IPS-NIHi7 (cell line): Measurements from ENCODE around the gene C1orf50.
"Not testable (repeated sequence)": the region's sequence is repeated elsewhere in the genome, so short reads cannot be mapped to it uniquely, and the experiment has no call there.

Source experiments
- DNase-seq: peaks from one replicate; pipeline ENCODE4 v3.0.0; 2012; ENCODE audit warnings: mixed read lengths; ENCODE audit errors: extremely low spot score

C1orf50 gene

GRCh38 chr1:42739753-42740700 is 27.0 kb upstream of the C1orf50 start, which contains the start of gene CLDN19:
CLDN19 (minus strand) TSS chr1:42740236; CDS start chr1:42740063, 173 bp downstream.
- DNase-seq, result peak; percentile 99

- peak; percentile 57 for DNase-seq
Observed at GRCh38 chr1:42740851-42741580, 26.0 kb upstream of the C1orf50 start.

GRCh38 chr1:42741706-42742105 is 25.3 kb upstream of the C1orf50 start:
- no peak for DNase-seq

- no peak for DNase-seq
Observed at GRCh38 chr1:42742141-42742540, 24.9 kb upstream of the C1orf50 start.

GRCh38 chr1:42742617-42743316 is 24.3 kb upstream of the C1orf50 start:
- DNase-seq, result no peak

- no peak for DNase-seq
Observed at GRCh38 chr1:42743317-42744147, 23.5 kb upstream of the C1orf50 start.

- no peak for DNase-seq
Observed at GRCh38 chr1:42744148-42744413, 23.0 kb upstream of the C1orf50 start.

- no peak for DNase-seq
Observed at GRCh38 chr1:42745851-42746250, 21.2 kb upstream of the C1orf50 start.

GRCh38 chr1:42746436-42747105 is 20.5 kb upstream of the C1orf50 start:
- no peak for DNase-seq

- DNase-seq, result peak; percentile 74
Observed at GRCh38 chr1:42747125-42747524, 19.9 kb upstream of the C1orf50 start.

GRCh38 chr1:42748021-42748420 is 19.0 kb upstream of the C1orf50 start:
- no peak for DNase-seq

- no peak for DNase-seq
Observed at GRCh38 chr1:42748461-42749410, 18.3 kb upstream of the C1orf50 start.

- DNase-seq, result no peak
Observed at GRCh38 chr1:42750041-42750440, 17.0 kb upstream of the C1orf50 start.

- DNase-seq, result not testable (repeated sequence)
Observed at GRCh38 chr1:42751511-42752070, 15.5 kb upstream of the C1orf50 start.

- DNase-seq, result no peak
Observed at GRCh38 chr1:42752284-42752683, 14.8 kb upstream of the C1orf50 start.

GRCh38 chr1:42753070-42753469 is 14.0 kb upstream of the C1orf50 start:
- no peak for DNase-seq

- peak; percentile 76 for DNase-seq
Observed at GRCh38 chr1:42756956-42757891, 9.8 kb upstream of the C1orf50 start.

GRCh38 chr1:42757892-42758275 is 9.2 kb upstream of the C1orf50 start:
- no peak for DNase-seq
